ENCODE results near the gene BCKDK. TPM values are rescaled to one million over a fixed set of nuclear protein-coding genes. Genes with fewer than 3 reads are reported as not detected.

BCKDK gene
- total RNA-seq, 1 donor from 2014 or later, result 44.9 TPM

GRCh38 chr16:31077592-31078396, 30.4 kb upstream of the BCKDK start:
- peaks cover 2% of the 10 kb centered on the region for H3K4me1 Mint-ChIP-seq (ENCODE audit: low read depth, unreplicated experiment)
- DNase-seq (ENCODE audit: low read depth), result no peak
- no peak for FAIRE-seq
- H3K27me3 Mint-ChIP-seq (ENCODE audit: low read depth, unreplicated experiment), result no peaks in the 10 kb centered on the region
- no peaks in the 10 kb centered on the region for H3K9me3 Mint-ChIP-seq (ENCODE audit: unreplicated experiment)
- Histone ChIP-seq H3K4me3 (ENCODE audit: insufficient read depth, low read depth, low read length) (no peak overlapping the region), H3K9me3 (ENCODE audit: insufficient read depth, low read depth, low read length) (no peaks in the 10 kb centered on the region), H3K79me2 (ENCODE audit: insufficient read depth, low read length) (peaks cover 89% of the 10 kb centered on the region), H3K9ac (ENCODE audit: low read length) (no peak overlapping the region), H3K4me1 (ENCODE audit: insufficient read depth, low read length) (peaks cover 4% of the 10 kb centered on the region), H3K27ac (ENCODE audit: low read depth, low read length) (no peak overlapping the region), H3K27me3 (ENCODE audit: insufficient read depth, low read length) (no peaks in the 10 kb centered on the region), H3K36me3 (ENCODE audit: insufficient read depth, low read length) (no peaks in the 10 kb centered on the region), H3K4me2 (ENCODE audit: low read length) (no peak overlapping the region), H4K20me1 (ENCODE audit: insufficient read depth, low read length) (peaks cover 56% of the 10 kb centered on the region), H2AFZ (ENCODE audit: low read depth, low read length) (no peak overlapping the region)
- TF ChIP-seq EZH2 (IDR thresholded peaks at IDR 0.05; ENCODE audit: insufficient read depth, low read length), result no peak
- no peak for TF ChIP-seq CTCF (IDR thresholded peaks at IDR 0.05; ENCODE audit: insufficient read depth, low read depth, low read length)
- H3K4me3 Mint-ChIP-seq (ENCODE audit: unreplicated experiment), result no peak overlapping the region
- H3K27ac Mint-ChIP-seq (ENCODE audit: unreplicated experiment), result no peak overlapping the region
- peaks cover 15% of the 10 kb centered on the region for H3K36me3 Mint-ChIP-seq (ENCODE audit: low read depth, unreplicated experiment)

DNA sequence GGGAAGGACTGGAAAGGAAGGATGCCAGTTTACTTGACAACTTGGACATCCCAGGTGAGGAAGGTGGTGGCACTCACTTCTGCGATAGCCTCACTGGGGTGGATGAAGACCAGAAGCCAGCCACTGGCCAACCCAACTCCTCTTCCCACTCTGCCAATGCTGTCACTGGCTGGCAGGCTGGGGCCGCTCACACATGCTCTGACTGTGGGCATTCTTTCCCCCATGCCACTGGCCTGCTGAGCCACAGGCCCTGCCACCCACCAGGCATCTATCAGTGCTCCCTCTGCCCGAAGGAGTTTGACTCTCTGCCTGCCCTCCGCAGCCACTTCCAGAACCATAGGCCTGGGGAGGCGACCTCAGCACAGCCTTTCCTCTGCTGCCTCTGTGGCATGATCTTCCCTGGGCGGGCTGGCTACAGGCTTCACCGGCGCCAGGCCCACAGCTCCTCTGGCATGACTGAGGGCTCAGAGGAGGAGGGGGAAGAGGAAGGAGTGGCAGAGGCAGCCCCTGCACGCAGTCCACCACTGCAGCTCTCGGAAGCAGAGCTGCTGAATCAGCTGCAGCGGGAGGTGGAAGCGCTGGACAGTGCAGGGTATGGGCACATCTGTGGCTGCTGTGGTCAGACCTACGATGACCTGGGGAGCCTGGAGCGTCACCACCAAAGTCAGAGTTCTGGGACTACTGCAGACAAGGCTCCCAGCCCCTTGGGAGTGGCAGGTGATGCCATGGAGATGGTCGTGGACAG, 29.4 kb upstream of the BCKDK start:
- H3K9ac ChIP-seq (ENCODE audit: low read length), result no peak overlapping the region
- H3K36me3 ChIP-seq (ENCODE audit: insufficient read depth, low read length), result no peaks in the 10 kb centered on the region
- Mint-ChIP-seq H3K36me3 (ENCODE audit: low read depth, unreplicated experiment) (peaks cover 19% of the 10 kb centered on the region), H3K27me3 (ENCODE audit: low read depth, unreplicated experiment) (no peaks in the 10 kb centered on the region), H3K9me3 (ENCODE audit: unreplicated experiment) (no peaks in the 10 kb centered on the region), H3K4me3 (ENCODE audit: unreplicated experiment) (no peak overlapping the region), H3K27ac (ENCODE audit: unreplicated experiment) (no peak overlapping the region), H3K4me1 (ENCODE audit: low read depth, unreplicated experiment) (peaks cover 2% of the 10 kb centered on the region)
- H3K27me3 ChIP-seq (ENCODE audit: insufficient read depth, low read length), result no peaks in the 10 kb centered on the region
- peaks cover 65% of the 10 kb centered on the region for H4K20me1 ChIP-seq (ENCODE audit: insufficient read depth, low read length)
- H3K4me1 ChIP-seq (ENCODE audit: insufficient read depth, low read length), result peaks cover 4% of the 10 kb centered on the region
- H3K27ac ChIP-seq (ENCODE audit: low read depth, low read length), result no peak overlapping the region
- H3K79me2 ChIP-seq (ENCODE audit: insufficient read depth, low read length), result peaks cover 80% of the 10 kb centered on the region
- no peak overlapping the region for H3K4me2 ChIP-seq (ENCODE audit: low read length)
- H3K4me3 ChIP-seq (ENCODE audit: insufficient read depth, low read depth, low read length), result no peak overlapping the region
- DNase-seq (ENCODE audit: low read depth) (no peak), FAIRE-seq (no peak)
- H2AFZ ChIP-seq (ENCODE audit: low read depth, low read length), result no peak overlapping the region
- no peaks in the 10 kb centered on the region for H3K9me3 ChIP-seq (ENCODE audit: insufficient read depth, low read depth, low read length)
- TF ChIP-seq EZH2 (IDR thresholded peaks at IDR 0.05; ENCODE audit: insufficient read depth, low read length), result no peak
- TF ChIP-seq CTCF (IDR thresholded peaks at IDR 0.05; ENCODE audit: insufficient read depth, low read depth, low read length), result no peak

Measured in astrocyte (in vitro differentiated cells and primary cell).